ENCODE measurements around the gene CISD2. TPM values are rescaled to one million over a fixed set of nuclear protein-coding genes. Genes with fewer than 3 reads are reported as not detected.
"Not testable (repeated sequence)": the region's sequence is repeated elsewhere in the genome, so short reads cannot be mapped to it uniquely, and the experiment has no call there.

The CISD2 gene
- total and polyA plus RNA-seq, 2 experiments from 2014 or later: 15.4 to 101 TPM

GRCh38 chr4:102850370-102850769 is 18.4 kb upstream of the CISD2 start:
- Histone ChIP-seq H3K36me3 (no peaks in the 10 kb centered on the region), H3K4me3 (no peak overlapping the region), H3K4me1 (ENCODE audit: low read depth) (no peaks in the 10 kb centered on the region), H3K27ac (no peak overlapping the region), H3K9me3 (ENCODE audit: low read depth) (no peaks in the 10 kb centered on the region), H3K27me3 (no peaks in the 10 kb centered on the region)
- TF ChIP-seq CTCF (IDR thresholded peaks at IDR 0.05; ENCODE audit: low read depth, low read length): no peak
- DNase-seq (ENCODE audit: low read depth in 1 of 2, low spot score in 1 of 2): no peak

GRCh38 chr4:102858828-102859464 is 9.8 kb upstream of the CISD2 start:
- Histone ChIP-seq H3K36me3 (no peaks in the 10 kb centered on the region), H3K27me3 (no peaks in the 10 kb centered on the region), H3K9me3 (ENCODE audit: low read depth) (no peaks in the 10 kb centered on the region), H3K4me3 (no peak overlapping the region), H3K27ac (no peak overlapping the region), H3K4me1 (ENCODE audit: low read depth) (no peaks in the 10 kb centered on the region)
- no peak for DNase-seq (ENCODE audit: low read depth in 1 of 2, low spot score in 1 of 2)
- no peak for TF ChIP-seq CTCF (IDR thresholded peaks at IDR 0.05; ENCODE audit: low read depth, low read length)

- TF ChIP-seq CTCF (IDR thresholded peaks at IDR 0.05; ENCODE audit: low read depth, low read length): no peak
- no peaks in the 10 kb centered on the region for H3K9me3 ChIP-seq (ENCODE audit: low read depth)
- no peaks in the 10 kb centered on the region for H3K27me3 ChIP-seq
- no peaks in the 10 kb centered on the region for H3K36me3 ChIP-seq
- H3K4me1 ChIP-seq (ENCODE audit: low read depth): no peaks in the 10 kb centered on the region
- no peak for DNase-seq (ENCODE audit: low read depth in 1 of 2, low spot score in 1 of 2)
- no peak overlapping the region for H3K27ac ChIP-seq
- no peak overlapping the region for H3K4me3 ChIP-seq
These were observed 8.0 kb upstream of the CISD2 start for GRCh38 chr4:102860611-102861324.

- TF ChIP-seq CTCF (IDR thresholded peaks at IDR 0.05; ENCODE audit: low read depth, low read length): no peak
- no peak overlapping the region for H3K4me3 ChIP-seq
- H3K4me1 ChIP-seq (ENCODE audit: low read depth): peaks cover 4% of the 10 kb centered on the region
- no peak for DNase-seq (ENCODE audit: low read depth in 1 of 2, low spot score in 1 of 2)
- no peak overlapping the region for H3K27ac ChIP-seq
- H3K9me3 ChIP-seq (ENCODE audit: low read depth): no peaks in the 10 kb centered on the region
- no peaks in the 10 kb centered on the region for H3K36me3 ChIP-seq
- no peaks in the 10 kb centered on the region for H3K27me3 ChIP-seq
These were observed 6.8 kb upstream of the CISD2 start for GRCh38 chr4:102862016-102862415.

GRCh38 chr4:102862747-102863146 is 6.0 kb upstream of the CISD2 start:
- H3K27me3 ChIP-seq: no peaks in the 10 kb centered on the region
- H3K36me3 ChIP-seq: no peaks in the 10 kb centered on the region
- no peaks in the 10 kb centered on the region for H3K9me3 ChIP-seq (ENCODE audit: low read depth)
- H3K27ac ChIP-seq: no peak overlapping the region
- peaks cover 11% of the 10 kb centered on the region for H3K4me1 ChIP-seq (ENCODE audit: low read depth)
- DNase-seq (ENCODE audit: low read depth in 1 of 2, low spot score in 1 of 2): no peak
- no peak for TF ChIP-seq CTCF (IDR thresholded peaks at IDR 0.05; ENCODE audit: low read depth, low read length)
- no peak overlapping the region for H3K4me3 ChIP-seq

GRCh38 chr4:102865327-102865726 is 3.5 kb upstream of the CISD2 start:
- not testable (repeated sequence) for H3K27me3 ChIP-seq; DNase-seq (ENCODE audit: low read depth in 1 of 2, low spot score in 1 of 2); H3K4me3 ChIP-seq; H3K36me3 ChIP-seq; H3K9me3 ChIP-seq (ENCODE audit: low read depth); H3K27ac ChIP-seq
- peaks cover 17% of the 10 kb centered on the region for H3K4me1 ChIP-seq (ENCODE audit: low read depth)
